Omental fat pad (tissue), 4 donors: Measurements from ENCODE around the gene KIF26B. TPM values are rescaled to one million over a fixed set of nuclear protein-coding genes. Genes with fewer than 3 reads are reported as not detected.

ENCODE experiments used
- ATAC-seq: fragments of 150-250 bp; one replicate; pipeline ENCODE4 v1.9.1; 2016; ENCODE audit warnings: mild to moderate bottlenecking, moderate library complexity; ENCODE audit not compliant: low FRiP score
- DNase-seq: peaks from one replicate; pipeline ENCODE4 v3.0.0-alpha.2; 2019; ENCODE audit warnings: low spot score
- total RNA-seq, 4 donors: library from RNA; depleted of rRNA; stranded (reverse); fragments of >200 nt; gene quantifications; one replicate each; pipeline ENCODE4 v1.1.0, GENCODE V29; 2016
- TF ChIP-seq, protein P1 (sequence below), 3 donors: fragments of 450-650 bp; IDR thresholded peaks; one replicate each; pipeline ENCODE4 v1.5.1; 2016 to 2017; ENCODE audit warnings: antibody characterized with exemption in 3 of 3, mild to moderate bottlenecking in 3 of 3, moderate library complexity in 2 of 3

Gene KIF26B
- total RNA-seq, 4 donors from 2014 or later, result 0.13 to 0.96 (median 0.39) TPM

DNA sequence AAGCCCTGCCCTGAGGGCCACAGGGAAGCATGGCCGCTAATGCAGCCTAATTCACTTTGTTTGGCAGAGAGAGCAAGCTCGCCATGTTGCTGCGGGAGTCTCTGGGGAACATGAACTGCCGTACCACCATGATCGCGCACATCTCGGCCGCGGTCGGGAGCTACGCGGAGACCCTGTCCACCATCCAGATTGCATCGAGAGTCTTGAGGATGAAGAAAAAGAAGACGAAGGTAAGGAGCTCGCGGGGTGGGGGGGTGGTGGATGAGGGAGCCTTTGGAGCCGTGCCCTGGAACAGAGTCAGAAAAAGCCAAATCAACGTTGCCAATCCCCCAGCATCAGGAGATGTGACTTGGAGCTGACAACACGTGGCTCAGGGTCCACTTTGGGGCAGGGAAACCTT is 529.4 kb downstream of the KIF26B start:
- ATAC-seq (no peak), DNase-seq (no peak)
- TF ChIP-seq, protein P1, sequence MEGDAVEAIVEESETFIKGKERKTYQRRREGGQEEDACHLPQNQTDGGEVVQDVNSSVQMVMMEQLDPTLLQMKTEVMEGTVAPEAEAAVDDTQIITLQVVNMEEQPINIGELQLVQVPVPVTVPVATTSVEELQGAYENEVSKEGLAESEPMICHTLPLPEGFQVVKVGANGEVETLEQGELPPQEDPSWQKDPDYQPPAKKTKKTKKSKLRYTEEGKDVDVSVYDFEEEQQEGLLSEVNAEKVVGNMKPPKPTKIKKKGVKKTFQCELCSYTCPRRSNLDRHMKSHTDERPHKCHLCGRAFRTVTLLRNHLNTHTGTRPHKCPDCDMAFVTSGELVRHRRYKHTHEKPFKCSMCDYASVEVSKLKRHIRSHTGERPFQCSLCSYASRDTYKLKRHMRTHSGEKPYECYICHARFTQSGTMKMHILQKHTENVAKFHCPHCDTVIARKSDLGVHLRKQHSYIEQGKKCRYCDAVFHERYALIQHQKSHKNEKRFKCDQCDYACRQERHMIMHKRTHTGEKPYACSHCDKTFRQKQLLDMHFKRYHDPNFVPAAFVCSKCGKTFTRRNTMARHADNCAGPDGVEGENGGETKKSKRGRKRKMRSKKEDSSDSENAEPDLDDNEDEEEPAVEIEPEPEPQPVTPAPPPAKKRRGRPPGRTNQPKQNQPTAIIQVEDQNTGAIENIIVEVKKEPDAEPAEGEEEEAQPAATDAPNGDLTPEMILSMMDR (IDR thresholded peaks at IDR 0.05), result no peak

DNA sequence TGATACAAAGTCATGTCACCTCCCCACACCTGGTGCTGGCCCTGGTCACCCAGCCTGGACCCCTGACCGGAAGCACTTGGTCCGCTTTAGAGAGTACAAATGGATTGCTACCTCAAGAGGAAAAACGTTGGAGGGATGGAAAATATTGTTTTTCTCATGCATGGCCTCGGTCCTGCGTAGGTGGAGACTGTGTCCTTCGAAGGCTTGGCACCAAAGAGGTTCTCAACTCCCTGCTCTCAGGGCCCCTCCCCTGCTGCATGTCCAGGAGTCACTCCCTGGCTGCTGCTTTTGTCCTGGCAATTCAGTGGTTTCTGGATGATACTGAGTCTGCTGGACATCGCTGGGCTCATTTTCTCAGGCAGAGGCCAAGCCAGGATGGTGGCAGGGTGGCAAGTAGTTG is 529.8 kb downstream of the KIF26B start:
- TF ChIP-seq, protein P1 (IDR thresholded peaks at IDR 0.05), result no peak
- DNase-seq (no peak), ATAC-seq (no peak)

DNA sequence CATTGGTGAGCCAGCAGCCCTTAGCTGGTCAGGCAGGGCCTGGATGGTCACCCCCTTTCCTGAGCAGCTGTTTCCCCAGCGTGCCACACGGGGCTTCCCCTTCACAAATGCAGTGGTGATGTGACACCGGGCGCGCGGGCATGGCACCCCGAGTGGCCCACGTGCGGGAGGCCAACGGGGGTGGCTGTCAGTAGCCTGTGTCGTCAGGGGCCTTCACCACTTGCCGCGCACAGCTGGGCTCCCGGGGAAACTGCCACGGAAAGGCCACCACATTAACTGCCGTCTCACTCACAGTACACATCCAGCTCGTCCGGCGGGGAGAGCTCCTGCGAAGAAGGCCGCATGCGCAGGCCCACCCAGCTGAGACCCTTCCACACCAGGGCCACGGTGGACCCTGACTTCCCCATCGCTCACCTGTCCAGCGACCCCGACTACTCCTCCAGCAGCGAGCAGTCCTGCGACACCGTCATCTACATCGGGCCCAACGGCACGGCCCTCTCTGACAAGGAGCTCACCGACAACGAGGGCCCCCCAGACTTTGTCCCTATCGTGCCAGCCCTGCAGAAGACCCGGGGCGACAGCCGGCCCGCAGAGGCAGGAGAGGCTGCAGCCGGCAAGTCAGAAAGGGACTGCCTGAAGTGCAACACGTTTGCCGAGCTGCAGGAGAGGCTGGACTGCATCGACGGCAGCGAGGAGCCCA is 530.5 kb downstream of the KIF26B start:
- no peak for DNase-seq
- no peak for ATAC-seq
- TF ChIP-seq, protein P1 (IDR thresholded peaks at IDR 0.05), result no peak

DNA sequence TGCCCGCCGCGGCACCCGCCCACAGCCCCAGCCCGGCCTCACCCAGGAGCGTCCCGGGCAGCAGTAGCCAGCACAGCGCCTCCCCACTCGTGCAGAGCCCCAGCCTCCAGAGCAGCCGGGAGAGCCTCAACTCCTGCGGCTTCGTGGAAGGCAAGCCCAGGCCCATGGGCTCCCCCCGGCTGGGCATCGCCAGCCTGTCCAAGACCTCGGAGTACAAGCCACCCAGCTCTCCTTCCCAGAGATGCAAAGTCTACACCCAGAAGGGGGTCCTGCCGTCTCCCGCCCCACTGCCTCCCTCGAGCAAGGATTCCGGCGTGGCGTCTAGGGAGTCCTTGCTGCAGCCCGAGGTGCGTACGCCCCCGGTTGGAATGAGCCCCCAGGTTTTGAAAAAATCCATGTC is 531.2 kb downstream of the KIF26B start:
- TF ChIP-seq, protein P1 (IDR thresholded peaks at IDR 0.05), result no peak
- DNase-seq, result no peak
- ATAC-seq, result no peak

DNA sequence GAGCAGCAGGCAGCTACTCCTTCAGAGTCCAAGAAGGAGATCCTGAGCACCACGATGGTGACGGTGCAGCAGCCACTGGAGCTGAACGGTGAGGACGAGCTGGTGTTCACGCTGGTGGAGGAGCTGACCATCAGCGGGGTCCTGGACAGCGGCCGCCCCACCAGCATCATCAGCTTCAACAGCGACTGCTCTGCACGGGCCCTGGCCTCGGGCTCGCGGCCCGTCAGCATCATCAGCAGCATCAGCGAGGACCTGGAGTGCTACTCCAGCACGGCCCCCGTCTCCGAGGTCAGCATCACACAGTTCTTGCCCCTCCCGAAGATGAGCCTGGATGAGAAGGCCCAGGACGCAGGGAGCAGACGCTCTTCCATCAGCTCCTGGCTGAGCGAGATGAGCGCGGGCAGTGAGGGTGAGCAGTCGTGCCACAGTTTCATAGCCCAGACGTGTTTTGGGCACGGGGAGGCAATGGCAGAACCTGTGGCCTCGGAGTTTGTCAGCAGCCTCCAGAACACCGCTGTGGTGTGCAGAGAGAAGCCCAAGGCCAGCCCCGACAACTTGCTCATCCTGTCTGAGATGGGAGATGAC is 531.8 kb downstream of the KIF26B start:
- TF ChIP-seq, protein P1 (IDR thresholded peaks at IDR 0.05), result no peak
- DNase-seq (no peak), ATAC-seq (no peak)

DNA sequence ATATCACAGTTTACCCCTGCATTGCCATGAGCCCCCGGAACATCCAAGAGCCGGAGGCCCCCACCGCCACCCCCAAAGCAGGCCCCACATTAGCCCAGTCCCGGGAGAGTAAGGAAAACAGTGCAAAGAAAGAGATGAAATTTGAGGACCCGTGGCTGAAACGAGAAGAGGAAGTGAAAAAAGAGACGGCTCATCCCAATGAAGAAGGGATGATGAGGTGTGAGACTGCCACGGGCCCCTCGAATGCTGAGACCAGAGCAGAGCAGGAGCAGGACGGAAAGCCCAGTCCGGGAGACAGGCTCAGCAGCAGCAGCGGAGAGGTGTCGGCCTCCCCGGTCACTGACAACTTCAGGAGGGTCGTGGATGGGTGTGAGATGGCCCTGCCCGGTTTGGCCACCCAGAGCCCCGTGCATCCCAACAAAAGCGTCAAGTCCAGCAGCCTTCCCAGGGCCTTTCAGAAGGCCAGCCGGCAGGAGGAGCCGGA is 532.4 kb downstream of the KIF26B start:
- DNase-seq (no peak), ATAC-seq (no peak)
- TF ChIP-seq, protein P1 (IDR thresholded peaks at IDR 0.05), result no peak
